Ishikawa (cell line): ENCODE results near the gene XPO5.

Source experiments
- CEBPB ChIP-seq: IDR thresholded peaks from 2 replicates; pipeline ENCODE4 v1.6.1; 2012
- CREB1 ChIP-seq: IDR thresholded peaks from 2 replicates; pipeline ENCODE4 v1.6.1; 2012; ENCODE audit warnings: low read depth
- EGR1 ChIP-seq: IDR thresholded peaks from 2 replicates; pipeline ENCODE4 v1.6.1; 2012
- EP300 ChIP-seq: IDR thresholded peaks from 2 replicates; pipeline ENCODE4 v1.6.1; 2012; ENCODE audit warnings: borderline replicate concordance
- FOXM1 ChIP-seq: IDR thresholded peaks from 2 replicates; pipeline ENCODE4 v1.6.1; 2012; ENCODE audit warnings: low read depth, borderline replicate concordance
- MAX ChIP-seq: IDR thresholded peaks from 2 replicates; pipeline ENCODE4 v1.6.1; 2012
- NFIC ChIP-seq: IDR thresholded peaks from 2 replicates; pipeline ENCODE4 v1.6.1; 2012
- RAD21 ChIP-seq: IDR thresholded peaks from 2 replicates; pipeline ENCODE4 v1.6.1; 2012; ENCODE audit warnings: low read depth
- REST ChIP-seq: IDR thresholded peaks from 2 replicates; pipeline ENCODE4 v1.6.1; 2012; ENCODE audit warnings: low read depth, mild to moderate bottlenecking
- TAF1 ChIP-seq: IDR thresholded peaks from 2 replicates; pipeline ENCODE4 v1.6.1; 2012; ENCODE audit warnings: low read depth, mild to moderate bottlenecking
- TCF12 ChIP-seq: IDR thresholded peaks from 2 replicates; pipeline ENCODE4 v1.6.1; 2012; ENCODE audit warnings: low read depth
- TEAD4 ChIP-seq: IDR thresholded peaks from 2 replicates; pipeline ENCODE4 v1.6.1; 2012
- USF1 ChIP-seq: IDR thresholded peaks from 2 replicates; pipeline ENCODE4 v1.6.1; 2012
- YY1 ChIP-seq: IDR thresholded peaks from 2 replicates; pipeline ENCODE4 v1.6.1; 2012; ENCODE audit warnings: low read depth
- ZBTB7A ChIP-seq: IDR thresholded peaks from 2 replicates; pipeline ENCODE4 v1.6.1; 2012; ENCODE audit warnings: low read depth

XPO5 gene

GRCh38 chr6:43481591-43482236 is 94.1 kb downstream of the XPO5 start:
- TF ChIP-seq USF1 (no peak), CEBPB (no peak), NFIC (no peak), TEAD4 (no peak), RAD21 (no peak), TCF12 (no peak), EP300 (no peak), ZBTB7A (no peak), MAX (no peak), CREB1 (no peak), FOXM1 (no peak), REST (no peak), YY1 (no peak), EGR1 (no peak)

- no peak for TF ChIP-seq TEAD4
Observed at GRCh38 chr6:43481075-43481474, 94.8 kb downstream of the XPO5 start.

GRCh38 chr6:43478008-43478372 is 97.8 kb downstream of the XPO5 start:
- no peak for TF ChIP-seq NFIC
- no peak for TF ChIP-seq TEAD4
- TF ChIP-seq EGR1, result no peak
- TF ChIP-seq CEBPB, result no peak
- TF ChIP-seq ZBTB7A, result no peak
- no peak for TF ChIP-seq TCF12
- no peak for TF ChIP-seq REST
- TF ChIP-seq MAX, result no peak
- TF ChIP-seq RAD21, result no peak
- no peak for TF ChIP-seq TAF1
- TF ChIP-seq YY1, result no peak
- TF ChIP-seq USF1, result no peak
- TF ChIP-seq EP300, result no peak

GRCh38 chr6:43477235-43478007 is 98.4 kb downstream of the XPO5 start, which contains the start of gene TJAP1:
TJAP1 (plus strand) TSS chr6:43477570; CDS start chr6:43499002, 21,432 bp downstream.
- TF ChIP-seq CEBPB (no peak), TCF12 (peak; percentile 47; the same call in 1 of the 2 replicates), NFIC (no peak), TEAD4 (no peak), FOXM1 (no peak), CREB1 (peak; percentile 73), YY1 (peak; percentile 97), EGR1 (no peak), MAX (no peak), TAF1 (peak; percentile 98), ZBTB7A (peak; percentile 57; the same call in 1 of the 2 replicates), RAD21 (no peak), REST (no peak)
